Suprapubic skin (tissue), 4 donors: ENCODE measurements around the gene COX4I2. TPM values are rescaled to one million over a fixed set of nuclear protein-coding genes. Genes with fewer than 3 reads are reported as not detected.
A peak's percentile ranks its signal among the peaks of the same experiment; 100 is the strongest.

Source experiments
- DNase-seq, 2 donors: peaks; one replicate each; pipeline ENCODE4 v3.0.0-alpha.2; 2019; ENCODE audit warnings: low spot score in 2 of 2
- H3K27ac ChIP-seq: fragments of 200-600 bp; sonication (generic); one replicate; pipeline ENCODE4 v1.5.1; 2019
- H3K27me3 ChIP-seq: fragments of 200-600 bp; sonication (generic); one replicate; pipeline ENCODE4 v1.5.1; 2019
- H3K36me3 ChIP-seq: fragments of 200-600 bp; sonication (generic); one replicate; pipeline ENCODE4 v1.5.1; 2019
- H3K4me1 ChIP-seq: fragments of 200-600 bp; sonication (generic); one replicate; pipeline ENCODE4 v1.5.1; 2019
- H3K4me3 ChIP-seq: fragments of 200-600 bp; sonication (generic); one replicate; pipeline ENCODE4 v1.5.1; 2019; ENCODE audit warnings: mild to moderate bottlenecking
- H3K9me3 ChIP-seq: fragments of 200-600 bp; sonication (generic); one replicate; pipeline ENCODE4 v1.5.1; 2019
- EP300 ChIP-seq: sonication (generic); formaldehyde crosslinking; IDR thresholded peaks from one replicate; pipeline ENCODE4 v1.6.1; 2017; ENCODE audit warnings: antibody characterized with exemption
- POLR2A ChIP-seq, 2 donors: fragments of 450-650 bp; IDR thresholded peaks; one replicate each; pipeline ENCODE4 v1.6.1; 2017; ENCODE audit warnings: antibody characterized with exemption in 2 of 2, mild to moderate bottlenecking in 2 of 2, moderate library complexity in 2 of 2
- POLR2AphosphoS5 ChIP-seq, 3 donors: sonication (generic); formaldehyde crosslinking; IDR thresholded peaks; one replicate each; pipeline ENCODE4 v1.6.1; 2017; ENCODE audit warnings: antibody characterized with exemption in 3 of 3
- WGBS: methylation state at CpG from one replicate; pipeline ENCODE4 v1.1.5; 2018; 5-methylcytosine and 5-hydroxymethylcytosine counted together
- total RNA-seq, 4 donors: library from RNA; depleted of rRNA; stranded (reverse); fragments of >200 nt; gene quantifications; one replicate each; pipeline ENCODE4 v1.1.0, GENCODE V29; 2016
- TF ChIP-seq, protein P1 (sequence below), 2 donors: fragments of 200-600 bp in 1 of 2; fragments of 450-650 bp in 1 of 2; sonication (generic) in 1 of 2; IDR thresholded peaks; one replicate each; pipeline ENCODE4 v1.5.1; 2016 to 2019; ENCODE audit warnings: antibody characterized with exemption in 2 of 2, mild to moderate bottlenecking in 1 of 2, moderate library complexity in 1 of 2

COX4I2 gene
- 1 to 10 TPM in 1 of 4 donors, not detected in 3; 2.7 TPM for total RNA-seq

DNA sequence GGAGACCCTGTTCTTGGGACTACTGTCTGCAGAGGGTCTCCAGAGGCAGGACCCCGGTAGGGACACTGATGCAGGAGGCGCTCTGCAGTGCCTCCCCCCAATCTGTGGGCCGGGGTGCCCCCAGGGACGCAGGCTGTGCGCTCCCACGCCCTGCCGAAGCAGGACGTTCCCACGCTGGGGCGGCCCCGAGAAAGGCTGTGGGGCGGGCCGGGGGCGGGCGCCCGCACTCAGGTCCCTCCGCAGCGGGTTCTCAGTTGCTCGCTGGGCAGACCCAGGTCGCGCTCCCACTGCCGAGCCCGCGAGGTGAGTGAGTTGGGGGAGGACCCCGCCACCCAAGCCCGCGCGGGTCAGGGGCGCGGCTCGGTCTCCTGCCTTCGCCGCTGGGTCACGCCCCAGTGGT lies at the start of gene COX4I2:
Gene COX4I2, plus strand, starts transcription at position 253 of the 400 bp plus-strand sequence. CDS start 1,106 bp downstream, outside the sequence.
- no peak within 1 kb of the TSS for H3K27ac ChIP-seq
- no peaks in the 10 kb centered on the region for H3K4me1 ChIP-seq
- H3K9me3 ChIP-seq = no peaks in the 10 kb centered on the region
- no peak for TF ChIP-seq POLR2A (IDR thresholded peaks at IDR 0.05)
- no peak for TF ChIP-seq EP300
- TF ChIP-seq, protein P1, sequence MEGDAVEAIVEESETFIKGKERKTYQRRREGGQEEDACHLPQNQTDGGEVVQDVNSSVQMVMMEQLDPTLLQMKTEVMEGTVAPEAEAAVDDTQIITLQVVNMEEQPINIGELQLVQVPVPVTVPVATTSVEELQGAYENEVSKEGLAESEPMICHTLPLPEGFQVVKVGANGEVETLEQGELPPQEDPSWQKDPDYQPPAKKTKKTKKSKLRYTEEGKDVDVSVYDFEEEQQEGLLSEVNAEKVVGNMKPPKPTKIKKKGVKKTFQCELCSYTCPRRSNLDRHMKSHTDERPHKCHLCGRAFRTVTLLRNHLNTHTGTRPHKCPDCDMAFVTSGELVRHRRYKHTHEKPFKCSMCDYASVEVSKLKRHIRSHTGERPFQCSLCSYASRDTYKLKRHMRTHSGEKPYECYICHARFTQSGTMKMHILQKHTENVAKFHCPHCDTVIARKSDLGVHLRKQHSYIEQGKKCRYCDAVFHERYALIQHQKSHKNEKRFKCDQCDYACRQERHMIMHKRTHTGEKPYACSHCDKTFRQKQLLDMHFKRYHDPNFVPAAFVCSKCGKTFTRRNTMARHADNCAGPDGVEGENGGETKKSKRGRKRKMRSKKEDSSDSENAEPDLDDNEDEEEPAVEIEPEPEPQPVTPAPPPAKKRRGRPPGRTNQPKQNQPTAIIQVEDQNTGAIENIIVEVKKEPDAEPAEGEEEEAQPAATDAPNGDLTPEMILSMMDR (IDR thresholded peaks at IDR 0.05) = no peak
- TF ChIP-seq POLR2AphosphoS5 (IDR thresholded peaks at IDR 0.05) = no peak
- no peak for DNase-seq
- H3K27me3 ChIP-seq = no peaks in the 10 kb centered on the region
- no peaks in the 10 kb centered on the region for H3K36me3 ChIP-seq
- 3% methylated on average over 9 of the region's 34 CpGs for WGBS
- peak within 1 kb of the TSS; percentile 21 for H3K4me3 ChIP-seq

DNA sequence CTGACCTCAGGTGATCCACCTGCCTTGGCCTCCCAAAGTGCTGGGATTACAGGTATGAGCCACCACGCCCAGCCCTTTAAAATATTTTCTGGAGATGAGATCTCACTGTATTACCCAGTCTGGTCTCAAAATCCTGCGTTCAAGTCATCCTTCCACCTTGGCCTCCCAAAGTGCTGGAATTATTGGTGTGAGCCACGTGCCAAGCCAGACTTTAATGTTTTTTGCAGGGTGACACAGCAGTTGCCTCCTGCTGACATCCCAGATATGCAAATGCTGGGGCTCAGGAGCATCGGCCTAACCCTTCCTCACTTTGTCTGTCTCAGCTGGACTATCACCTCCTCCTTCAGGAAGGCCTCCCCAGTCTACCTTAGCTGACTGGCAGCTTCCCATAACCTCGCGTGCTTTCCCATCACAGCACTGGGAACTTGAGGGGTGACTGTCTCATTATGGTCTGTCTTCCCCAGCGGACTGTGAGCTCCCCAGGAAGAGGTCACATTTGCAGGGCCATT lies 46.9 kb upstream of the COX4I2 start:
- WGBS = 83% methylated on average over 7 of the region's 7 CpGs
- H3K4me1 ChIP-seq = peaks cover 49% of the 10 kb centered on the region
- DNase-seq = no peak
- H3K4me3 ChIP-seq = no peak overlapping the region
- no peaks in the 10 kb centered on the region for H3K36me3 ChIP-seq
- peak overlapping the region; percentile 34 for H3K27ac ChIP-seq
- no peaks in the 10 kb centered on the region for H3K9me3 ChIP-seq
- TF ChIP-seq POLR2AphosphoS5 (IDR thresholded peaks at IDR 0.05) = no peak
- TF ChIP-seq, protein P1 (IDR thresholded peaks at IDR 0.05) = no peak
- TF ChIP-seq EP300 = no peak
- no peak for TF ChIP-seq POLR2A (IDR thresholded peaks at IDR 0.05)
- no peaks in the 10 kb centered on the region for H3K27me3 ChIP-seq

DNA sequence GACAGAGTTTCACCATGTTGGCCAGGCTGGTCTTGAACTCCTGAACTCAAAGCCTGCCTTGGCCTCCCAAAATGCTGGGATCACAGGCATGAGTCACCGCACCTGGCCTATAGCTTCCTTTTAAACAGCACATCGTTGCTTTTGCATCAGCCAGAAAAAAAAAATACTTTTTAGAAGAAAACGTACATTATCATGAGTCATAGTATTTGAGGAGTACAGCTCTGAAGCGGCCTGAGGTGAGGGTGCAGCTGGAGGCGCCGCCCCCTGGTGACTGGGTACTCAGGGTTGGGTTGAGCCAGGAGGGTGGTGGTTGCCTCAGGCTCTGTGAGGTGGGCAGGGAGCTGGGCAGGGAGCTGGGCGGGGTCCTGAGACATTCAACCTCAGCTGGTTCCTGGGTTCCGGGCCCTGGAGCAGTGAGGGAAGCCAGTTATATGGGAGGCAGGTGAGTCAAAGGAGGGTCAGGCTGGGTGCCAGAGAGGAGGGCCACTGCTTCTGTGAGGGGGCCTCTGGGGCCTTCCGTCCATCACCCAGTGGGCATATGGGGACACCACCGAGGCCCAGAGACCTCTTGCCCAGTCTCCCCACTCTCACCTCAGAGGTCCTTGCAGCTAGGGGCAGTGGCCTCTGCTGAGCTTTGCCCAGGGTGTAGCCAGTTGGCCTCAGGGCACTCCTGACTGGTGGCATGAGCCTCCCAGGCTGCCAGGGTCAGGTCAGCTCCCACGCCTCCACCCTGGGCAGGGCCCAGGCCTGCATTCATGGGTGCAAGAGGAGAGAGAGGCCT lies 44.3 kb upstream of the COX4I2 start:
- Histone ChIP-seq H3K27ac (peak overlapping the region; percentile 57), H3K9me3 (no peaks in the 10 kb centered on the region), H3K36me3 (no peaks in the 10 kb centered on the region), H3K4me1 (peaks cover 41% of the 10 kb centered on the region), H3K27me3 (no peaks in the 10 kb centered on the region), H3K4me3 (no peak overlapping the region)
- no peak for TF ChIP-seq POLR2A (IDR thresholded peaks at IDR 0.05)
- no peak for TF ChIP-seq POLR2AphosphoS5 (IDR thresholded peaks at IDR 0.05)
- TF ChIP-seq EP300 = no peak
- TF ChIP-seq, protein P1 (IDR thresholded peaks at IDR 0.05) = no peak
- 57% methylated on average over 8 of the region's 11 CpGs for WGBS
- peak in 1 of 2 donors; percentile 86 for DNase-seq

DNA sequence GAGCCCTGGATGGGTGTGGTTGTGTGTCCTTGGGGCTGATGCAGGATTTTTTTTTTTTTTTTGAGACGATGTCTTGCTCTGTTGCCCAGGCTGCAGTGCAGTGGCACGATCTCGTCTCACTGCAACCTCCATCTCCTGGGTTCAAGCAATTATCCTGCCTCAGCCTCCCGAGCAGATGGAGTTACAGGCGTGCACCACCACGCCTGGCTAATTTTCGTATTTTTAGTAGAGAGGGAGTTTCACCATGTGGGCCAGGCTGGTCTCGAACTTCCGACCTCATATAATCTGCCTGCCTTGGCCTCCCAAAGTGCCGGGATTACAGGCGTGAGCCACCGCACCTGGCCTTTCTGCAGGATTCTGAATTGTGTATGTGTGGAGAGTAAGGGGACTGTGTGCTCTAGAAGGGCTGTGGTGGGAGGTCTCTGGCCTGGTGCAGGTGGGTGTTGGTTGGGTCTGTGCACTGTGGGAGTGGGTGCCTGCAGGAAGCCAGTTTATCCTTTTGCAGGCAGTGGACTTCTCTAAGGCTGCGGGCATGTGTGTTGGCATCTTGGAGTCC lies 43.6 kb upstream of the COX4I2 start:
- H3K4me3 ChIP-seq = no peak overlapping the region

More for the DNA sequence above, 43.6 kb upstream of the COX4I2 start:
- no peak for DNase-seq
- Histone ChIP-seq H3K27me3 (no peaks in the 10 kb centered on the region), H3K36me3 (no peaks in the 10 kb centered on the region), H3K9me3 (no peaks in the 10 kb centered on the region), H3K4me1 (peaks cover 37% of the 10 kb centered on the region), H3K27ac (peak overlapping the region; percentile 57)
- TF ChIP-seq, protein P1 (IDR thresholded peaks at IDR 0.05) = no peak
- 66% methylated on average over 12 of the region's 13 CpGs for WGBS
